Heart left ventricle (tissue), 13 donors: Measurements from ENCODE around the gene DDX4.

ENCODE experiments used
- POLR2A ChIP-seq, 2 donors: fragments of 450-650 bp; IDR thresholded peaks; one replicate each; pipeline ENCODE4 v1.6.1; 2017; ENCODE audit warnings: antibody characterized with exemption in 2 of 2, mild to moderate bottlenecking in 2 of 2, moderate library complexity in 2 of 2
- TF ChIP-seq, protein P1 (sequence below), 12 donors: fragments of 200-600 bp; sonication (generic) in 4 of 12; IDR thresholded peaks; one replicate each; pipeline versions ENCODE4 v1.5.0 to v1.8.0; 2018 to 2022; ENCODE audit warnings: antibody characterized with exemption in 12 of 12, mild to moderate bottlenecking in 5 of 12
- donor health status: ischemic (EF 13 %, LVEDD 7.1; RV severe dilation, severe dysfunction).
- donor health status: DM: no; HTN: yes; CAD: no.
- donor health status: DM: no; HTN: no; CAD: no.
- donor health status: ischemic (EF 25% LVEDD 6.9; RV normal size, moderate dysfunction).
- donor health status: ischemic (EF 25% LVEDD 5.7; RV mildly dilated, moderate dysfunction).
- donor health status: ischemic (EF 35%, LVEDD 5.7; RV mildly dilated, moderate dysfunction).
- donor health status: nonischemic (EF 11% LVEDD 7.7; RV severe dilation, severe dysfunction).
- donor health status: DM: yes; HTN: yes; CAD: no.
- donor health status: PGD.
- donor health status: ischemic (EF 29% LVEDD 5.4; RV normal size, mild dysfunction).
- donor health status: nonischemic (EF 23%, LVEDD 6.1; RV moderate dilation, normal function).

DNA sequence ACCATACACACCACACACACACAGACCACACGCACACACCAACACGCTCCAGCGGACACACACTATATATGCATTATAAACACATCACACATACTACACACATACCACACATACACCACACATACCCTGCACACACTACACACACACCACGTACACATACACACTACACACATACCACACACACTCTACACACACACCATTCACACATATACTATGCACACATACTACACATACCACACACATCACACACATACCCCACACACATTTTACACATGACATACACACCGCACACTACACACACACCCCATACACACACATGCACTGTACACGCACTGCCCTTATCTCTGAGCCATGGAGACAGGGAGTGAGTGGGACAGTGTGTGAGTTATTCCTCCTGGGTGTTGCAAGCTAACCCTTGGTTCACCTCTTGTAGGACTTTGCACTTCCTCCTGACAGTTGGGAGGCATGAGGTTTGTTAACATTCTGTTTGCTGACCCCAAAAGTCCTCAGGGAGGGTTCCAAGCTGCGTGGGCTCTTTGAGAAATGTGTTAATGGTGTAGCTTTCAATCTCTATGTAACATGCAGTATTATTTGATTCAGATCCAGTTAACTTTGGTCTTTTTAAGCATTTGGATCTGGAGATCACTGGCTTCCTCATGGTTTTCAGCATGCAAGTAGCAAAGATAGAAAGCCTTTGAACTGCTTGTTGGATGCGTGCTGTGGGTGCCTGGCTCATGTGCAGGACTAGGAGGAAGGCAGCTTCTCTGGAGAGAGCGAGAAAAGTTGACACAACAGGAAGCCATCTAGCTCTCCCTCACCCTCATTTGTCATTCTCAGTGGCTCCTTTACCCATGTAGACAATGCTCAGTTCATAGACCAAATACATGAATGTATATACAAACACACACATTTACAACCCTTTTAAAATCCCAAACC, 127.0 kb downstream of the DDX4 start:
- TF ChIP-seq, protein P1, sequence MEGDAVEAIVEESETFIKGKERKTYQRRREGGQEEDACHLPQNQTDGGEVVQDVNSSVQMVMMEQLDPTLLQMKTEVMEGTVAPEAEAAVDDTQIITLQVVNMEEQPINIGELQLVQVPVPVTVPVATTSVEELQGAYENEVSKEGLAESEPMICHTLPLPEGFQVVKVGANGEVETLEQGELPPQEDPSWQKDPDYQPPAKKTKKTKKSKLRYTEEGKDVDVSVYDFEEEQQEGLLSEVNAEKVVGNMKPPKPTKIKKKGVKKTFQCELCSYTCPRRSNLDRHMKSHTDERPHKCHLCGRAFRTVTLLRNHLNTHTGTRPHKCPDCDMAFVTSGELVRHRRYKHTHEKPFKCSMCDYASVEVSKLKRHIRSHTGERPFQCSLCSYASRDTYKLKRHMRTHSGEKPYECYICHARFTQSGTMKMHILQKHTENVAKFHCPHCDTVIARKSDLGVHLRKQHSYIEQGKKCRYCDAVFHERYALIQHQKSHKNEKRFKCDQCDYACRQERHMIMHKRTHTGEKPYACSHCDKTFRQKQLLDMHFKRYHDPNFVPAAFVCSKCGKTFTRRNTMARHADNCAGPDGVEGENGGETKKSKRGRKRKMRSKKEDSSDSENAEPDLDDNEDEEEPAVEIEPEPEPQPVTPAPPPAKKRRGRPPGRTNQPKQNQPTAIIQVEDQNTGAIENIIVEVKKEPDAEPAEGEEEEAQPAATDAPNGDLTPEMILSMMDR (IDR thresholded peaks at IDR 0.05) = no peak
- no peak for TF ChIP-seq POLR2A (IDR thresholded peaks at IDR 0.05)
